NCI-H2107 treated with DMSO at 0.1 percent for 48 hours (cell line): Measurements from ENCODE around the gene CLNK.
A peak's percentile ranks its signal among the peaks of the same experiment; 100 is the strongest.

Experiments used
- DNase-seq: peaks from one replicate; lab custom pipeline; 2025; ENCODE audit not compliant: unreplicated experiment; lab: John Stamatoyannopoulos, UW

CLNK gene

GRCh38 chr4:10664408-10664807 is 20.2 kb downstream of the CLNK start:
- DNase-seq: no peak

- no peak for DNase-seq
These were observed 21.6 kb downstream of the CLNK start for GRCh38 chr4:10662937-10663336.

DNA sequence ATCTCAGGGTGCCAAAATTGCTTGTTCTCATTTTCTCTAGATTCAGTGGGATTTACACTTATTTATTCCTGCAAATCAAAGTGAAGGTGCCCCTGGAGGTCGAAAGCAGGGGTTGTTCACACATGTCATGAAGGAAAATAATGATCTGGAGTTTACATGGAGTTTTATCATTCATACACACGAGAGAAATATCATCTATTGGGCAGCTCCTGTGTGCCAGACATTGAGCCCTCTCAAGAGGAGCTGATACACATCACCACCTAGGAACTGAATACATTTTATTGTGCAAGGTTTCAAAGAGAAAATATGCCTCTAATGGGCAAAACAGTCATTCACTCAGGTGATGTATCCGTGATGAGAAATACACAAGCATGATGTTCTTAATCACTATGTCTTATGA is 23.5 kb downstream of the CLNK start:
- DNase-seq: no peak

- DNase-seq: no peak
These were observed 25.3 kb downstream of the CLNK start for GRCh38 chr4:10659251-10659650.

DNA sequence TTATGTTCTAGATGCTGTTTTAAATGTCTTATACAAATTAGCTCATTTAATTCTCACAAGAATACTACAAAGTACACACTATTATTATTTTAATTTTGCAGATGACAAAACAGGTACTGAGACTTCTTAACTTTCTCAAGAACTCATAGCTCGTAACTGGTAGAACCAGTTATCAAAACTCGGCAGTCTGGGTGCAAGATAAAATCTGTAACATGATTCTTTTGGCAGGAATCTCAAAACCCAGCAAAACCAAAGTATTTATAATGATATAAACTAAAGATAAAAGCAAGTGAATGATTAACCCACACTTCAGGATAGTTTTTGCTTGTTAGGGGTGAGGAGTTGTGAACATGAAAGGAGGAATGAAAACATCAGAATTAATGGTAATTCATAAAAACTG is 27.6 kb downstream of the CLNK start:
- DNase-seq: no peak

DNA sequence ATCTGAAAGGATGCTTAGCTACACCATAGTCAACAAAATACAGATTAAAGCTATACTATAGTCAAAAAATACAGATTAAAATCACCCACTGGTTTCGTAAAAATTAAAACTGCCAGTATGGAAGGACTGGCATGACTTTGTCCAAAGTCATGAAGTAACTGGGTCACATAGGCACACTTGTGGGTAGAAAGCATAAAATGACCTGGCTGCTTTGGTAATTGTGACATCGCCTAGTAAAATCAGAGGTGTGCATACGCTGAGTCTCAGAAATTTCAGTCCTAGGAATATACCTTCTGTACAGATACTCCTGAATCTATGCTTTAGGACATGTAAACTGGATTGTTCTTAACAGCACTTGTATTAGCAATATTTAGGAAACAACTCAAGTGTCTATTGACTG is 28.1 kb downstream of the CLNK start:
- DNase-seq: no peak

GRCh38 chr4:10655968-10656367 is 28.6 kb downstream of the CLNK start:
- DNase-seq: no peak

DNA sequence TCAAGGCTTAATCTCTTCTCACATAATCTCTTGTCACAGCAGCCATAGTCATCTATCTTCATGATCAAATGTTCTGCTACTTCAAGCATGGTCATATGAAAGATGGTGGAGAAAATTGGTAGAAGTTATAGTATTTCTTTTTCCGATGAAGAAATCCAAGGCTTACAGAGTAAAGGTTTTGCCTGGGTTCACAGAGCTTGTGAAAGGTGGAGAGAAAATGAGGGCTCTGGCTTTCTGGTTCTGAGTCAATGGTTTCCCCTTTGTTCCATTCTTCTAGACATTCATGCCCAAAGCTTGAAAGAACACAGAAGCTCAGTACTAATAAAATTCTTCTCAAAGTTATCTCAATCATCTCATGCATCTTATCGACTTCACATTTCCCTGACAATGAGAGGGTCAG is 36.1 kb downstream of the CLNK start:
- no peak for DNase-seq

- no peak for DNase-seq
These were observed 36.7 kb downstream of the CLNK start for GRCh38 chr4:10647846-10648245.

DNA sequence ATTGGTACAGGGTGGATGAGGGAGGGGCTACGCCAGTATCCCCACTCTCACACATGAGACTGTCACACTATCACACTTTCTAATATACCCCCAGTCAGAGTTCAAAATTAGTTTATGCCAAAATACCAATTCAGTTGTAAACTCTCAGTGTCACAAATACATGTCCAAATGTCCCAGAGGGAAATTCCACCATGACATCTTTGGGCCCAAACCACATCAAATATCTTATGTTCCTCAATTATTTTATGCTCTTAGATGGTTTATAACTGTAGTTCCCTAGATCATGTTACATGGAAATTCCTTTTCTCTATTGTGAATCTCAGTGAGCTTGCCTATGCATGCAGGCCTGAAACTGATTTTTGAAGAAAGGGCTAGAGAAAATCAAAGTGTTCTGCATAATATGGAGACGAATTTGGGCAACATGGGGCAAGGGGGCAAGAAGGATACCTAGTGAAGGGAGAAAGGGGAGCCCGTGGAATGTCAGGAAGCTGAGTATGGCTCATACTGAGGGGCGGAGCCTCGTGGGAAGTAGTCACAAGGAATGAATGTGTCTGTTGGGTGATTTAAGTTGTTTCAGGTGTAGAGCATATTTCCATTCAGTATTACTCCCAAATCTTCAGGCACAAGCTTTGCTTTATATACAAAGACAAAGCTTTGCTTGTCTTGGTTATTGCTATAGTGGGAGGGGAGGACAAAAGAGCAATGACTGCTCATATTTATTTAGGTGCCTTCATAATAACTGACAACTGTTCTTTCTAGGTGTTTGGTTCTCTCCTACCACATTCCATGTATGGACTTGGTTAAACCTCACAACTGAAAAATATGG is 40.8 kb downstream of the CLNK start:
- no peak for DNase-seq

DNA sequence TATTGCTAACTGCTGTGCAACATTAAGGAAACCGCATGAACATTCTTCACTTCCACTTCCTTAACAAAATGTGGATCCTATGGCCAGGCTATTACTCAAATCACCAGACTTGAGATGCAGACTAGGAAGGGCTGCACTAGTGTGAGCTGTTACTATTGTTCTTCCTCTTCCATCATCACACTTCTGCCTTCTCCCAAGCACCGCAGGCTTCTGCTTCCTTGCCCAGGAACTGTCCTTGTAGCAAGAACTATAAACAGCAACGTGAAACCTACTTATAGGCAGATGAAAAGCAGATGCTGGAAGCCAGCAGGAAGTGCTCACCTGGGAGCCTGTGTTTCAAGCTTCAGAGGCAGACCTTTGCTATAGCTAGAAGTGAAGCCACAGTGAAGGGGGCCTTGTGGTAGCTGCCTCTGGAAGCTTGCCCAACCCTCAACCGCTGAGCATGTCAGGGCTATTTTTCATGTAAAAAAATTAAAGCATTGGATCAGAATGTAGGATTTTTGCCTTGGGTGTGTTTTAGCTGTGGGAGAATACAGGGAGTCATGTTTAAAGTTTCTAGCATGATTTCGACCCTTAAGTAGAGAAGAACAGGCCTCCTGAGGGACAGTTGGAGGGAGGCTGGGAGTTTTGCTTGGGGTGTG is 43.9 kb downstream of the CLNK start:
- peak; percentile 40 for DNase-seq

DNA sequence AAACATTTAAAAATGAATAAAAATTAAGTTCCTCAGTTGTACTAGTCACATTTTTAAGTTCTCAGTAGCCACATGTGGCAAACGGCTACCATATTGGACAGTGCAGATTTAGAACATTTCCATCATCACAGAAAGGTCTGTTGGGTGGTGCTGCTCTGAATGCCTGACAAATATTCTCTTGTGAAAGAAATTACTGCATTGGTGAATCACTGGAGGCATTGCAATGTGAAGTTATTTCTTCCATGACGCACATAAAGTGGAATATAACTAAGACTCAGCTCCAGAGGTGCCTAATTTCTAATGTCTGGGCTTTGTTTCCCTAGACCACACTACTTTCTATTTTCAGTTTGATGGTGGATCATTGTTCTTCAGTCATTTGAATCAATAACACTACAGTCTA is 44.9 kb downstream of the CLNK start:
- no peak for DNase-seq

DNA sequence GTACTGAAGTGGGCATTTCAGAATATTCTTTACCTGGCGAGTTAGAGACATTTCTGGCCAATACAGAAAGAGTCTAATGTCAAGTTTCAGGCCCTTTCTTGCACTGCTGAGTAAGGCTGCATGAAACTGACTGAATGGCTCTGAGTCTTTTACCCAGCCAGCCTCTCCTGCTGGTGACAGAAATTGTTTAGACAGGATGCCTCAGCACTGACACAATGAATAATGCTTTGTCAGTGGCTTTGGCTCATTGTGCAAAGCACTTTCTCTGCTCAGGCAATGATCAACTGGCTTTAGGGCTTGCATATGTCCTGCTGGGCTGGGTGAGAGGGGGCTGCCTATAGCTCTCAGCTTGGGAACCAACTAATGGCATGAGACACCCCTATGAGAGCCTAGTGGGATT is 45.5 kb downstream of the CLNK start:
- DNase-seq: no peak

GRCh38 chr4:10635091-10635490 is 49.5 kb downstream of the CLNK start:
- no peak for DNase-seq

DNA sequence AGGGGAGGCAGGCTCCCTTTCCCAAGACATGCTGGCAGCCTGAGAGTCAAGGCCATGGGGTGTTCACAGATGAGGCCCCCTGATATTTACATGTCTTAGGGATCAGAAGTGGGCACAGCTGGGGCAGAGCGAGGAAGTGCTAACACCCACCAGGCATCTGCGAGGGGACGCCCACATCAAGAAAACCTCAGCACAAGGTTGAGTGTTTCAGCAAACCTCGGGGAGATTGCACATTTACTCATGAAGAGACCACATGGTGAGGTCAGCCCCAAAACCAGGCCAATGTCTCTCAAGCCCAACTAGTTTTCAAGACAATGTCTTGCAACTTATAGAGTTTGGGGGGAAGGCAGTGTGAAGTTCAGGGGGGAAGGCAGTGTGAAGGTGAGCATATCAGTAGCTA is 55.2 kb downstream of the CLNK start:
- DNase-seq: no peak

- peak; percentile 36 for DNase-seq
These were observed 59.4 kb downstream of the CLNK start for GRCh38 chr4:10625131-10625530.

DNA sequence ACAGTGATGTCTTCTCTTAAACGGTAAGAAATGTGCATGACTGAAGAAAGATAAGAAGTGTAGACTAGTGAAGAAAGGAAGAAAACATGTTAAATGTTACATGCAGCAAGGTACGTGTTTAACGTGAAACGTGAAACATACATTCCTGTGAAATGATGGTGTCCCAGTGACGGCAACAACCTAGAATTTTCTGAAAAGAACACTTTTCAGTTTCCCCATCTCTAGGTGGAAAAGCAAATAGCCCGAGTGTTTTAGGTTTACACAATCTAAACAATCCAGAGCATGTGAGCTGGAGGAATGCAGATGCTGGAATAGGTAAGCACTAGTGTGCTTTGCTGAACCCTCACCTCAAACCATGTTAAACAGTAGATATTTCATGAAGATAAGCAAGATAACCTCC is 60.7 kb downstream of the CLNK start:
- no peak for DNase-seq

DNA sequence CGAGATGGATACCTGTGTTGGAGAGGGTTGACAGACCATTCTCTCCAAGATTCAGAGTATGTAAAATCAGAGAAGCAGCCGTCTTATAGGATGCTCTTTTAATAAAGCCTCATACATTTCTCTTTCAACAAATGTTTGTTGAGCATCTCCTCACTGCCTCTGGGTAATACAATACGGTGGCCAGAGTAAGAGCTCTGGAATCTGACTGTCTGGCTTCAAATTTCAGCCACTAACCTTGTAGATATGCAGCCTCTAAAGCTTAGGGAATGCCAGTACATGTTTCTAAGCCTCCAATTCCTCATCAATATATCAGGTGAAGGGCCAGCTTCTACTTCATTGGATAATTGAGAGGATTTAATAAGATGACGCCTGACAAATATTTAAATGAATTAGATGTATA is 61.3 kb downstream of the CLNK start:
- DNase-seq: no peak

GRCh38 chr4:10622728-10623127 is 61.8 kb downstream of the CLNK start:
- no peak for DNase-seq

DNA sequence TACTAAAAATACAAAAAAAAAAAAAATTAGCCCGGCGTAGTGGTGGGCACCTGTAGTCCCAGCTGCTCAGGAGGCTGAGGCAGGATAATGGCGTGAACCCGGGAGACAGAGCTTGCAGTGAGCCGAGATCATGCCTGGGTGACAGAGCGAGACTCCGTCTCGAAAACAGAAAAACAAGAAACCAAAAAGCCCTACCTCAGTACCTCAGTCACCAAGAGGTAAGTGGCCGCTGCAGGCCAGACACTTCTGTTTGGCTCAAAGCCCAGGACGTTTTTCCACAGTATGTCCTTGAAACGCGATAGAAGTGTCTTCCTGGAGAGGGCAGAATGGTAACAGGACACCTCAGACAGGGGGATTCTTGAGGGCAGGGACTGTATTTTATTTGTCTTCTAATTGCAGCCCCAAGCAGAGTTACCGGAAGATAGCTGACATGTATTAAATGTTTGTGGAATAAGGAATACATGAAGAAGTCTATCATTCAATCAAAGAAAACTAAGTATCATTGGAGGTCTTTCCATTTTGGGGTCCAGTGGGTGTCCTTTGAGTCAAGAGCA is 63.6 kb downstream of the CLNK start:
- no peak for DNase-seq

DNA sequence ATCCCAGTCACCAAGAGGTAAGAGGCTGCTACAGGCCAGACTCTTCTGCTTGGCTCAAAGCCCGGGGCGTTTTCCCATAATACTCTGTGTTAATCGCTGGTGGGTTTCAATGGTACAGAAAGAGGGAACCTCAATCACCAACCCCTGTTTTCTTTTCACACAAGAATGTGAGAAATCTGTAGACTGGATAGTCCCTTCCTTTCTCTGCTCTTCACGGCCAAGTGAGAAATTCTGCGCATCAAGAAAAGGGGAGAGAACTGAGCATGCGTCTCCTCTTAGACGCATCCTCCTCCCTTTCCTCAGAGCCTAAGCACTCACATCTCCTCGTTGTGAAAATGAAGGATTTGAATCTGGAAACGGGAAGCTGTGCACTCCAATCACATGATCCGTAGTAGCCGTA is 64.7 kb downstream of the CLNK start:
- no peak for DNase-seq

- peak; percentile 92 for DNase-seq
These were observed 65.3 kb downstream of the CLNK start for GRCh38 chr4:10619220-10619619.
